GM23338 (cell line): Measurements from ENCODE around the gene STPG4. TPM values are rescaled to one million over a fixed set of nuclear protein-coding genes. Genes with fewer than 3 reads are reported as not detected.

ENCODE experiments used
- ATAC-seq: fragments of 200-7000 bp; cut with Tn5 transposase; 3 replicates; pipeline ENCODE4 v1.9.1; 2020
- DNase-seq: peaks from one replicate; pipeline ENCODE4 v3.0.0-alpha.2; 2015; ENCODE audit warnings: low spot score
- H2AFZ ChIP-seq: fragments of 200-600 bp; sonication (generic); 2 replicates; pipeline ENCODE4 v1.8.0; 2016; ENCODE audit warnings: antibody characterized with exemption, mild to moderate bottlenecking, moderate library complexity
- H3F3A ChIP-seq: fragments of 200-600 bp; sonication (generic); replicated peaks from 2 replicates; pipeline ENCODE4 v1.8.0; 2017; ENCODE audit warnings: antibody characterized with exemption, mixed run types, low read depth
- H3K27ac ChIP-seq: fragments of 200-600 bp; sonication (generic); 2 replicates; pipeline ENCODE4 v1.6.1; 2016; ENCODE audit warnings: low read depth
- H3K27me3 ChIP-seq: fragments of 200-600 bp; sonication (generic); 2 replicates; pipeline ENCODE4 v1.8.0; 2016; ENCODE audit warnings: mild to moderate bottlenecking, mixed run types, moderate library complexity; ENCODE audit not compliant: insufficient read depth
- H3K36me3 ChIP-seq: fragments of 200-600 bp; sonication (generic); 2 replicates; pipeline ENCODE4 v1.8.0; 2016; ENCODE audit warnings: mild to moderate bottlenecking; ENCODE audit not compliant: insufficient read depth
- H3K4me1 ChIP-seq: fragments of 200-600 bp; sonication (generic); 2 replicates; pipeline ENCODE4 v1.8.0; 2016; ENCODE audit warnings: mild to moderate bottlenecking, moderate library complexity; ENCODE audit not compliant: insufficient read depth
- H3K4me2 ChIP-seq: fragments of 200-600 bp; sonication (generic); 2 replicates; pipeline ENCODE4 v1.7.1; 2017; ENCODE audit warnings: mixed run types
- H3K4me3 ChIP-seq: fragments of 200-600 bp; sonication (generic); 2 replicates; pipeline ENCODE4 v1.6.1; 2016; ENCODE audit warnings: mixed run types
- H3K79me2 ChIP-seq: fragments of 200-600 bp; sonication (generic); replicated peaks from 2 replicates; pipeline ENCODE4 v1.8.0; 2017; ENCODE audit warnings: mild to moderate bottlenecking; ENCODE audit not compliant: insufficient read depth
- H3K9me2 ChIP-seq: fragments of 200-600 bp; sonication (generic); 2 replicates; pipeline ENCODE4 v1.8.0; 2017; ENCODE audit not compliant: insufficient read depth
- H4K20me1 ChIP-seq: fragments of 200-600 bp; sonication (generic); replicated peaks from 2 replicates; pipeline ENCODE4 v1.8.0; 2017; ENCODE audit warnings: mild to moderate bottlenecking; ENCODE audit not compliant: insufficient read depth
- H3K27ac Mint-ChIP-seq: 2 replicates; pipeline ENCODE4 v1.8.0; 2020; ENCODE audit warnings: inconsistent platforms, mild to moderate bottlenecking, moderate library complexity, mixed read lengths
- H3K27me3 Mint-ChIP-seq: 3 replicates; pipeline ENCODE4 v1.8.0; 2022; ENCODE audit warnings: low read depth, mild to moderate bottlenecking, moderate library complexity, mixed read lengths, inconsistent platforms; ENCODE audit not compliant: insufficient read depth, poor library complexity
- H3K36me3 Mint-ChIP-seq: 3 replicates; pipeline ENCODE4 v1.8.0; 2021; ENCODE audit warnings: low read depth, mild to moderate bottlenecking, inconsistent platforms, moderate library complexity, mixed read lengths
- H3K4me1 Mint-ChIP-seq: 3 replicates; pipeline ENCODE4 v1.8.0; 2020; ENCODE audit warnings: mild to moderate bottlenecking, inconsistent platforms, mixed read lengths
- H3K4me3 Mint-ChIP-seq: 3 replicates; pipeline ENCODE4 v1.8.0; 2021; ENCODE audit warnings: moderate library complexity, mild to moderate bottlenecking, inconsistent platforms, mixed read lengths
- H3K9me3 Mint-ChIP-seq: 3 replicates; pipeline ENCODE4 v1.8.0; 2020; ENCODE audit warnings: moderate library complexity, mild to moderate bottlenecking, inconsistent platforms, mixed read lengths
- CREB1 ChIP-seq: fragments of 250-450 bp; sonication (Bioruptor Pico); IDR thresholded peaks from 2 replicates; pipeline ENCODE4 v1.5.0; 2020; ENCODE audit warnings: low read depth, mild to moderate bottlenecking, moderate library complexity
- POLR2AphosphoS5 ChIP-seq: IDR thresholded peaks from 2 replicates; pipeline ENCODE4 v1.6.1; 2016; ENCODE audit warnings: antibody characterized with exemption, low read depth
- ZNF114 ChIP-seq: fragments of 250-450 bp; sonication (Bioruptor Pico); IDR thresholded peaks from 2 replicates; pipeline ENCODE4 v1.5.0; 2020; ENCODE audit warnings: mild to moderate bottlenecking, moderate library complexity
- polyA plus RNA-seq: library from polyadenylated mRNA; unstranded; fragments of >200 nt; fragmentation: Nextera tagmentation; extraction: Ambion mirVana; gene quantifications from 2 replicates; pipeline ENCODE4 v1.2.1, GENCODE V29; 2016
- total RNA-seq: library from RNA; depleted of rRNA; stranded (reverse); fragments of >200 nt; shearing (Covaris generic); gene quantifications from 2 replicates; pipeline ENCODE4 v1.2.3, GENCODE V29; 2014; rRNA removed
- TF ChIP-seq, protein P1 (sequence below): IDR thresholded peaks from 2 replicates; pipeline ENCODE4 v1.6.1; 2016; ENCODE audit warnings: antibody characterized with exemption

The STPG4 gene
- total and polyA plus RNA-seq, 2 experiments from 2014 or later = 0.28 TPM; not detected in 1

DNA sequence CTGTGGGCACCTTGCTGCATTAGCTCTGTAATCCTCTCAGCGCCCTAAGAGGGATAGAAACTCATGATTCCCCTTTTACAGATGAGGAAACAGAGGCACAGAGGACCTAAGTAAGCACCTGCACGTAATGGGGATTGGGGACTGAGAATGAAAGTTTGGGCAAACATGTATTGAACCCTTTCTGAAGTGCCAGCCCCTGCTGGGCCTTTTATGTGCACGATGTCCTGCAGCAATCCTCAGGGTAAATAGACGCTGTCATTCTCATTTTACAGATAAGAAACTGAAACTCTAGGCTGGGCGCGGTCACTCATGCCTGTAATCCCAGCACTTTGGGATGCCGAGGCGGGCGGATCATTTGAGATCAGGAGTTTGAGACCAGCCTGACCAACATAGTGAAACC is 117.4 kb downstream of the STPG4 start:
- Histone ChIP-seq H3K27me3 (no peaks in the 10 kb centered on the region), H3K79me2 (no peaks in the 10 kb centered on the region), H3K27ac (no peak overlapping the region), H3K4me2 (no peak overlapping the region), H2AFZ (no peak overlapping the region), H4K20me1 (0 out of 2 replicates have a peak, but pooled peaks cover 3% of the 10 kb centered on the region), H3K36me3 (0 out of 2 replicates have a peak, but pooled peaks cover 2% of the 10 kb centered on the region), H3K9me2 (no peaks in the 10 kb centered on the region), H3K4me1 (peaks cover 32% of the 10 kb centered on the region), H3F3A (peaks cover 10% of the 10 kb centered on the region; the same call in 1 of the 2 replicates), H3K4me3 (no peak overlapping the region)
- peaks cover 42% of the 10 kb centered on the region for H3K4me1 Mint-ChIP-seq
- H3K36me3 Mint-ChIP-seq = no peaks in the 10 kb centered on the region
- peaks cover 13% of the 10 kb centered on the region for H3K27me3 Mint-ChIP-seq
- ATAC-seq = no peak
- H3K4me3 Mint-ChIP-seq = no peak overlapping the region
- H3K9me3 Mint-ChIP-seq = no peaks in the 10 kb centered on the region
- no peak overlapping the region for H3K27ac Mint-ChIP-seq
- no peak for TF ChIP-seq CREB1 (CRISPR knock-in tag)
- TF ChIP-seq ZNF114 (CRISPR knock-in tag) = no peak
- no peak for TF ChIP-seq POLR2AphosphoS5
- TF ChIP-seq, protein P1, sequence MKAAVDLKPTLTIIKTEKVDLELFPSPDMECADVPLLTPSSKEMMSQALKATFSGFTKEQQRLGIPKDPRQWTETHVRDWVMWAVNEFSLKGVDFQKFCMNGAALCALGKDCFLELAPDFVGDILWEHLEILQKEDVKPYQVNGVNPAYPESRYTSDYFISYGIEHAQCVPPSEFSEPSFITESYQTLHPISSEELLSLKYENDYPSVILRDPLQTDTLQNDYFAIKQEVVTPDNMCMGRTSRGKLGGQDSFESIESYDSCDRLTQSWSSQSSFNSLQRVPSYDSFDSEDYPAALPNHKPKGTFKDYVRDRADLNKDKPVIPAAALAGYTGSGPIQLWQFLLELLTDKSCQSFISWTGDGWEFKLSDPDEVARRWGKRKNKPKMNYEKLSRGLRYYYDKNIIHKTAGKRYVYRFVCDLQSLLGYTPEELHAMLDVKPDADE = no peak
- DNase-seq = no peak

Other genes starting within 250 kb of the STPG4 start
- 55.1 and 62.0 TPM in 2 replicates for gene MCFD2, start 239.5 kb downstream of the STPG4 start, total RNA-seq
- 91.9 and 97.5 TPM in 2 replicates for gene MCFD2, start 239.5 kb downstream of the STPG4 start, polyA plus RNA-seq
- 10.5 and 16.9 TPM in 2 replicates for gene TTC7A, start 214.1 kb downstream of the STPG4 start, total RNA-seq
- gene TTC7A, start 214.1 kb downstream of the STPG4 start, polyA plus RNA-seq = 3.2 and 3.8 TPM in 2 replicates
- 401 and 483 TPM in 2 replicates for gene CALM2, start 21.2 kb upstream of the STPG4 start, total RNA-seq
- gene CALM2, start 21.2 kb upstream of the STPG4 start, polyA plus RNA-seq = 912 and 979 TPM in 2 replicates
- 183 and 260 TPM in 2 replicates for gene EPCAM, start 214.0 kb upstream of the STPG4 start, total RNA-seq
- gene EPCAM, start 214.0 kb upstream of the STPG4 start, polyA plus RNA-seq = 387 and 411 TPM in 2 replicates
- gene MSH2, start 247.8 kb upstream of the STPG4 start, total RNA-seq = 249 and 261 TPM in 2 replicates
- gene MSH2, start 247.8 kb upstream of the STPG4 start, polyA plus RNA-seq = 130 and 156 TPM in 2 replicates